Measurements from ENCODE around the gene NTRK1. TPM values are rescaled to one million over a fixed set of nuclear protein-coding genes. Genes with fewer than 3 reads are reported as not detected.

NTRK1 gene
- total and polyA plus RNA-seq, 4 donors = 0.15 to 0.61 (median 0.24) TPM; not detected in 1

- WGBS, 2 donors = 71 to 72% methylated on average over 4 of the region's 4 CpGs
- Histone ChIP-seq H3K4me3 (no peak overlapping the region), H3K36me3 (ENCODE audit: control insufficient read depth in 4 of 4, insufficient read depth in 4 of 4, low read length in 4 of 4) (peaks cover 0 to 6% (median 2%) of the 10 kb centered on the region in 4 donors), H3K27ac (ENCODE audit: low read depth in 1 of 2, low read length in 1 of 2) (no peak overlapping the region), H3K9ac (ENCODE audit: insufficient read depth in 1 of 2, low read length in 2 of 2) (no peak overlapping the region), H3K4me1 (ENCODE audit: control insufficient read depth in 5 of 5, insufficient read depth in 5 of 5, low read length in 5 of 5) (peaks cover 0 to 4% (median 0%) of the 10 kb centered on the region in 5 donors), H3K27me3 (ENCODE audit: control insufficient read depth in 3 of 3, insufficient read depth in 3 of 3, low read length in 2 of 3) (peaks cover 0 to 40% (median 33%) of the 10 kb centered on the region in 3 donors), H3K9me3 (ENCODE audit: control insufficient read depth in 4 of 4, insufficient read depth in 3 of 4, low read length in 3 of 4) (no peaks in the 10 kb centered on the region)
- DNase-seq (no peak), ATAC-seq (ENCODE audit: insufficient read depth, low FRiP score) (no peak)
- TF ChIP-seq CTCF (IDR thresholded peaks at IDR 0.05; ENCODE audit: control extremely low read depth, extremely low read depth) = no peak
These were observed 69.8 kb downstream of the NTRK1 start for GRCh38 chr1:156930483-156930882.

Other genes with a start within 250 kb of the NTRK1 start
- gene HAPLN2, start 241.4 kb upstream of the NTRK1 start, total RNA-seq = under 1 TPM in 1 of 2 donors, not detected in 1; 0.18 TPM
- gene HAPLN2, start 241.4 kb upstream of the NTRK1 start, polyA plus RNA-seq = under 1 TPM; 0.24 to 0.31 TPM
- 1 to 10 TPM in 1 of 2 donors, under 1 TPM in 1; 0.18 to 1.1 TPM for gene BCAN, start 218.7 kb upstream of the NTRK1 start, total RNA-seq
- under 1 TPM; 0.05 to 0.06 TPM for gene BCAN, start 218.7 kb upstream of the NTRK1 start, polyA plus RNA-seq
- 10 to 100 TPM; 37.3 to 57.4 TPM for gene NES, start 183.5 kb upstream of the NTRK1 start, total RNA-seq
- 10 to 100 TPM; 17.6 to 31.1 TPM for gene NES, start 183.5 kb upstream of the NTRK1 start, polyA plus RNA-seq
- 10 to 100 TPM in 1 of 2 donors, 1 to 10 TPM in 1; 5.8 to 13.6 TPM for gene CRABP2, start 155.3 kb upstream of the NTRK1 start, total RNA-seq
- 1 to 10 TPM; 1.3 to 4.0 TPM for gene CRABP2, start 155.3 kb upstream of the NTRK1 start, polyA plus RNA-seq
- gene METTL25B, start 132.4 kb upstream of the NTRK1 start, total RNA-seq = 10 to 100 TPM; 24.4 to 34.9 TPM
- 10 to 100 TPM; 28.3 to 42.6 TPM for gene METTL25B, start 132.4 kb upstream of the NTRK1 start, polyA plus RNA-seq
- 10 to 100 TPM; 11.3 to 26.3 TPM for gene ISG20L2, start 132.1 kb upstream of the NTRK1 start, total RNA-seq
- 10 to 100 TPM in 1 of 2 donors, 1 to 10 TPM in 1; 9.3 to 24.2 TPM for gene ISG20L2, start 132.1 kb upstream of the NTRK1 start, polyA plus RNA-seq
- 10 to 100 TPM; 26.7 to 65.4 TPM for gene MRPL24, start 119.8 kb upstream of the NTRK1 start, total RNA-seq
- 100 to 1,000 TPM in 1 of 2 donors, 10 to 100 TPM in 1; 93.6 to 120 TPM for gene MRPL24, start 119.8 kb upstream of the NTRK1 start, polyA plus RNA-seq
- 100 to 1,000 TPM; 184 to 187 TPM for gene HDGF, start 109.2 kb upstream of the NTRK1 start, total RNA-seq
- 100 to 1,000 TPM; 104 to 226 TPM for gene HDGF, start 109.2 kb upstream of the NTRK1 start, polyA plus RNA-seq
- gene PRCC, start 93.3 kb upstream of the NTRK1 start, total RNA-seq = 10 to 100 TPM; 38.5 to 52.7 TPM
- 10 to 100 TPM; 36.2 to 40.0 TPM for gene PRCC, start 93.3 kb upstream of the NTRK1 start, polyA plus RNA-seq
- 1 to 10 TPM; 1.6 to 2.4 TPM for gene SH2D2A, start 44.0 kb upstream of the NTRK1 start, total RNA-seq
- gene SH2D2A, start 44.0 kb upstream of the NTRK1 start, polyA plus RNA-seq = 1 to 10 TPM; 1.1 to 3.0 TPM
- not detected for gene INSRR, start 1.7 kb upstream of the NTRK1 start, total RNA-seq
- not detected for gene INSRR, start 1.7 kb upstream of the NTRK1 start, polyA plus RNA-seq
- 10 to 100 TPM; 15.1 to 15.3 TPM for gene PEAR1, start 32.9 kb downstream of the NTRK1 start, total RNA-seq
- gene PEAR1, start 32.9 kb downstream of the NTRK1 start, polyA plus RNA-seq = 10 to 100 TPM in 1 of 2 donors, 1 to 10 TPM in 1; 7.6 to 10.7 TPM
- gene LRRC71, start 59.8 kb downstream of the NTRK1 start, total RNA-seq = 10 to 100 TPM in 1 of 2 donors, 1 to 10 TPM in 1; 4.9 to 17.2 TPM
- 1 to 10 TPM; 3.4 to 3.5 TPM for gene LRRC71, start 59.8 kb downstream of the NTRK1 start, polyA plus RNA-seq
- 10 to 100 TPM; 35.2 to 44.1 TPM for gene ARHGEF11, start 184.9 kb downstream of the NTRK1 start, total RNA-seq
- gene ARHGEF11, start 184.9 kb downstream of the NTRK1 start, polyA plus RNA-seq = 10 to 100 TPM; 14.2 to 28.7 TPM
- gene ETV3L, start 238.9 kb downstream of the NTRK1 start, total RNA-seq = not detected
- gene ETV3L, start 238.9 kb downstream of the NTRK1 start, polyA plus RNA-seq = under 1 TPM in 1 of 2 donors, not detected in 1; 0.05 TPM

Measured in lung (tissue), 12 donors.